HG02588 (cell line): ENCODE results near the gene CUX1.
A peak's percentile ranks its signal among the peaks of the same experiment; 100 is the strongest.

Experiments used
- ATAC-seq: cut with Tn5 transposase; IDR thresholded peaks from one replicate; pipeline ENCODE4 v1.9.1; 2021; ENCODE audit warnings: mild to moderate bottlenecking, moderate library complexity; ENCODE audit not compliant: unreplicated experiment

The CUX1 gene

GRCh38 chr7:102196028-102196427 lies 378.6 kb downstream of the CUX1 start:
- no peak for ATAC-seq

DNA sequence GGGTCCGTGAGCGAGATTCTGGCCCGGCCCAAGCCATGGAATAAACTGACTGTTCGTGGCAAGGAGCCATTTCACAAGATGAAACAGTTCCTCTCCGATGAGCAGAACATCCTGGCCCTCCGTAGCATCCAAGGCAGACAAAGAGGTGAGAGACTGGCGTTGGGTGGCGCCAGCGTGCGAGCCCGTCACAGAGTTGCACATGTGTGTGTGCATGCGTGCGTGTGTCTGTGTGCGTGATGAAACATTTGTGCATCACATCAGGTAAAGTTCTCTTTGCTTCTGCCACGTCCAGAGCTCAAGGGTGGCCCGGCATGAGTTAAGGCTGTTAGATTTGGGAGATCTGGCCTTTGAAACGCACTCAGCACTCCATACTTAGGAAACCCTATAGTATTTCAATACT lies 379.7 kb downstream of the CUX1 start:
- no peak for ATAC-seq

- ATAC-seq: no peak
Measured at GRCh38 chr7:102197599-102197998, 380.2 kb downstream of the CUX1 start.

DNA sequence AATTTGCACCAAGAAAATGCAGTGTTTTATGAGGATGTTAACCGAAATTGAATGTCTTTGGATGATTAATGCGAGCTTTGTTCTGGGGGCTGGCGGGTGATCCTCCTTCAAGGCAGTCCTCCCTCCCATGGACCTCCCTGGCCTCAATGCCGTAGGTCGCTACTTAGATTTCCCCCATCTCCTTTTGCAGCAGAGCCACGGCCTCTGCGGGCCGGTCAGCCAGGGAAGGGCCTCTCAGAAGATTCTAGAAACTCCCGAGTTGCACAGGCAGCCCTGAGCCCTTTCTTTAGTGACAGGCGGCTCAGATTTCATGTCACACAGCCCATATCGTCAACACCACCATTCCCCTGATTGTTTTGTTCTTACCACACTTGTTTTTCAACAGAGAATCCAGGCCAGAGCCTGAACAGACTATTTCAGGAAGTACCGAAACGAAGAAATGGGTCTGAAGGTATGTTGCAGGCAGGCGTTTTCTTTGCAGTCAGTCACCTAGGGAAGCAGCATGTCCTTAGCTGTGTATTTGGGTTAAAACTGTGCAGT lies 381.1 kb downstream of the CUX1 start:
- no peak for ATAC-seq

GRCh38 chr7:102201576-102201975 lies 384.1 kb downstream of the CUX1 start:
- no peak for ATAC-seq

GRCh38 chr7:102202556-102202955 lies 385.1 kb downstream of the CUX1 start:
- no peak for ATAC-seq

DNA sequence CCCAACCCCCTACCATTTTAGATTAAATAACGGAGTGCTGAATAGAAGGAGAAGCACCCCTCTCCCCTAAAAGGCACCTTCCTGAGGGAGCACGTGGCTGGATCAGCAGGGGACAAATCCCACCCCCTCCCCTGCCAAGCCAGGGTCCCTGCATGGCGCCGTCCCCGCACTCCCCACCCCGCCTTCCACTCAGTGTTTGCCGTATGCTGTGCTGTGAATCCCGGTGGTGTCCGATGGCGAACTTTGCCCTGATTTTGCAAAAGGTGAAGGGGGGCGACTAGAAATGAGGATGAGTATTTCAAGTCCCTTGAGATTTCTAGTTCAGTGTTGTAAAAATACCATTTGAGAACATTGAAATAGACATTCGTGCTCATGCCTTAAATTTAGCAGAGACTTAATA lies 385.8 kb downstream of the CUX1 start:
- no peak for ATAC-seq

DNA sequence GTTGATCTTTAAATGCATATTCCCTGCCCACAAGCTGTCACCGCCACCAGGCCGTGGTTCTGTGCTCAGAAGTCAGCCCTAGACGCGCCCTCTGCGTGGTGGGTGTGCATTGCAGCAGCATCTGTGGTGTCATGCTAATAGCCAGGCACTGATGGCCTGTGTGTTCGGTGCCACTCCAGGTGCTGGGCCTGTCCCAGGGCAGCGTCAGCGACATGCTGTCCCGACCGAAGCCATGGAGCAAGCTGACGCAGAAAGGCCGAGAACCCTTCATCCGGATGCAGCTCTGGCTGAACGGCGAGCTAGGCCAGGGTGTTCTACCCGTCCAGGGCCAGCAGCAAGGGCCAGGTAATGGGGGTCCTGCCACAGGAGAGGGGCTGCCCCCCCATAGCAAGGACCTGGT lies 386.8 kb downstream of the CUX1 start:
- no peak for ATAC-seq

DNA sequence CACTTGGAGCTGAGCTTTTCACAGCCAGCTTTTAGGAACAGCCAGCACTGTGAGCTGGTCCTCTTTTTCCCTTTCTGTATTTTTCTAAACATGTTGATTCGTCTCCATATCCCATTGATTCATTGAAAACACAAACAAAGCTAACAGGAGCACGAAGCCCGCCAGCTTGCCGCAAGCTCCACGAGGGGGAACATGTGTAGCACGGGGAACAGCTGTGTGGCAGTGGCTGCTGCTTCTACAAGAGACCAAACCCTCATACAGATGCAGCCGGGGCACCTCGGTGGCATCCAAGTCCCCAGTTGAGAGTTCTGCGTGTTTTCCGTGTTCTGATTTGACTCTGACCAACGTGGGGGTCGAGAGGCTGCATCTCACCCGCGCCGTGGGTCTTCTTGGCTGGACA lies 388.5 kb downstream of the CUX1 start:
- ATAC-seq: no peak

DNA sequence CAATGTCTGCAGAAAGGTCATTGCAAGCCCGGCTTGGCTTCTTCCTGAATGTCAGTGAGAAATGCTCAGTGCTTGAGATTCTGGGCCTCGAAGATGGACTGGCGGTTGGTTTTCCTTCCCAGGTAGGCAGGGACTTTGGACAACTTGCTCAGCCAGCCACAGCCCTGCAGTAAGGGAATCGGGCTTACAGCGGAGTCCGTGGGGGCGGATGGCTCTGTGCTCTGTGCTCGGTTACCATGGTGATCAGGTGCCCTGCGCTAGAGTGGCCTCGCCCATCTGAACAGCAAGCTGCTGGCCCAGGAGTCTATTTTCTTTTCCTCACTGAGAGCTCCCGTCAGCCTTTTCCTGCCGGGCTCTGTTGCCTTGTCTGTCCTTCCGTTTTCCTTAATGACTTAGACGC lies 391.4 kb downstream of the CUX1 start:
- no peak for ATAC-seq

GRCh38 chr7:102210787-102211186 lies 393.4 kb downstream of the CUX1 start:
- no peak for ATAC-seq

DNA sequence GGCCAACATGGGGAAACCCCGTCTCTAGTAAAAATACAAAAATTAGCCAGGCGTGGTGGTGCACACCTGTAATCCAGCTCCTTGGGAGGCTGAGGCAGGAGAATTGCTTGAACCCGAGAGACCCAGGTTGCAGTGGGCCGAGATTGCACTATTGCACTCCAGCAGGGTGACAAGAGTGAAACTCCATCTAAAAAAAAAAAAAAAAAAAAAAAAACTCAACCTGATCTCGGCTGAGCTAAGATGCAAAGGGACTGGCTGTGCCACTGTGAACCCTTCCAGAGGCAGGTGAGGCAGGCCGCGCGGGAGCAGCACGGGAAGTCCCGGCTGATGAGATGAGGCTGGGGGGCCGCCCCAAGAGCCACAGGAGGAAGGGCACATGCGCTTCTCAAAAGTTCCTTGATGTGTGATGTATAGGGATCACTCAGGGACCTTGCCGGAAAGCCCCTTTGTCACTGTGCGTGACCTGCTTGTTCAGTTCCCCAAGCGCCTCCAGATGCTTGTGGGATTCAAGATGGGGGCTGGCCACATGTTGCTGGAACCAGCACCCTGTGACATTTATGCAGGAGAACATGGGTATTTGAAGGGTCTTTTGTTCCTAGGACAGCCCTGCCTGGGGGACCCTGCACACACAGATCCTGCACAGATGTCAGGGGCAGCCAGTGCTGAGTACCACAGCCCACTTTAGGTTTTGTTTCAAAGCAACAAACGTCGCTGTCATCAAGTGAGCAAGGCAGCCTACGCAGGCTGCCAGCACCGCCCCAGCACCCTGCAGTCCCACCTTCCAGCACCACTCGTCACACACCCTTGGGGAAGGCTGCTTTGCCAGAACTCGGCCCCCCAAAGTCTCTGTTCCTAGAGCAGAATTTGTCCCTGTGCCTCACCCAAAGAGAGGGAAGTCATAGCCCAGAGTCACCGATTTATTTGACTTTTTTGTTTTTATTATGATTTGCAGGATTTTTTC lies 394.4 kb downstream of the CUX1 start:
- peak; percentile 79 for ATAC-seq

GRCh38 chr7:102214477-102215072 lies 397.1 kb downstream of the CUX1 start:
- no peak for ATAC-seq

DNA sequence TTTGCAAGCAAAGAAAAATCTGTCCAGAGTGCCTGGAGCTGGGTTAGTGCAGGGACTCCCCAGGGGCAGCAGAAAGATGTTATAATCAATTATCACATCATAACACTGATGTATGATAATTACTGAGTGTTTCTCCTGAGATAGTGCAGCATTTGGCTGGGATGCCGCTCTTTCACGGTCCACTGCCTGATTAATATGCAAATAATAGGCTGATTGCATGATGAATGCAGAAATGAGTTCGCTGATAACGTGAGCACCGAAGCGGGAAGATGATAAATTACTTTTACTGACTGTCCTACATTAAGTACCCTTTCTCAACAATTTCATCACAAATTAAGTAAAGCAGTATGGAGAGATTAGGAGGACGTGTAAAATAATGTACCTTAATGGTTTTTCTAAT lies 397.8 kb downstream of the CUX1 start:
- ATAC-seq: no peak

- ATAC-seq: no peak
Measured at GRCh38 chr7:102215711-102216110, 398.3 kb downstream of the CUX1 start.

GRCh38 chr7:102216573-102217314 lies 399.3 kb downstream of the CUX1 start:
- no peak for ATAC-seq

GRCh38 chr7:102220229-102220850 lies 402.9 kb downstream of the CUX1 start:
- ATAC-seq: no peak

DNA sequence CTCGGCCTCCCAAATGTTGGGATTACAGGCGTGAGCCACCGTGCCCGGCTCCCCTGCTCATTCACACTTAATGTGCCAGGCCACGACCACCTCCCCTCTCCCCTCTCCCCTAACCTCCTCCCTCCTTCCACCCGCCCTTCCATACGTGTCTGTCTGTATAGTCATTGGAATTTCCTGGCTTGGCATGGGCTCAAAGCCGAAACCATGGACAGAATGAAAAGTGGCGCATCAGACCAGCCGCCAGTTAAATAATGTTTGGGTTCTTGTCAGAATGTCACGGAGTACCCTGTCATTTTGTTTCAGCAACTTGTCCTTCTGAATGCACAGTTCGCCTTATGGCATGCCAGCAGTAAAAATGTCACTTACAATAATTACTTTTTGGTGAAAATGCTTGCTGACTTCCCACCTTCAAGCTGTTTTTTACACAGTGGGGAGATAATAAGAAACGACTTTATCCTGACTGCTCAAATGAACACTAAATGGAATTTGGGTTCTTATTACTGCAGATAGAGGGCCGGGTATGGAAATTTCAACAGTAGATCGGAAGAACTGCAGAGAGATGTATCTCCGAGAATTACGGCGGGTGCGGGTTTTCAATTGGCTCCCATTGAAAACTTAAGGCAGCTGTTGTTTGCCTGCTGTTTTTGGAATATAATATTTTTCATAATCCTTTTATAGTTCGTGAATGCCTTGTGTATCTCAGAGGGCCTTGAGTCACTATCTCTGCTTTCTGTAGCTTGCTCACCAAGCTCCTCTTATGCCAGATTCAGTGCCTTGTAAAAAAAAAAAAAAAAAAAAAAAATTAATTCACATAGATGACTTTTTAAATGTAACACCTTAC lies 403.8 kb downstream of the CUX1 start:
- ATAC-seq: no peak

GRCh38 chr7:102221961-102222360 lies 404.5 kb downstream of the CUX1 start:
- no peak for ATAC-seq

DNA sequence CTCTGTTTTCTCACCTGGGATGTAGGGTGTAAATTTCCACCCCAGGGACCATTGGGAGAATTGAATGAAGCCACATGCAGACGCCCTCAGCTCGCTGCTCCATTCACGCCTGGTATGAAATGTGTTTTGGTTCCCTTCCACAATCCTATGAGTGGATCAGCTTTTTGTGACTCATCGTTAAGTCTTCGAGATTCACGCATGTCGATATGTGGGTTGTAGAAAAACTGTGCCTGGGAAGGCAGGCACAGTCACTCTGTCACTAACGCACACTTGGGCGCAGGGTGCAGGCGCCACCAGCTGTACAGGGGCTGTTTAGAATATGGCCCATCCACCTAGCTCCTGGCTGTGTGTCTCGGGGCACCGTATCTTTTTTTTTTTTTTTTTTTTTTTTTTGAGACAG lies 405.0 kb downstream of the CUX1 start:
- no peak for ATAC-seq
